HepG2 (cell line): Measurements from ENCODE around the gene ADAT3. TPM values are rescaled to one million over a fixed set of nuclear protein-coding genes. Genes with fewer than 3 reads are reported as not detected.

Experiments
- ATAC-seq: fragments of 200-7000 bp; cut with Tn5 transposase; 3 replicates; pipeline ENCODE4 v1.9.1; 2020; ENCODE audit warnings: mild to moderate bottlenecking, moderate library complexity
- BruUV-seq: library from RNA; stranded (reverse); fragments of 400-500 nt; replicated peaks from 2 replicates; lab custom pipeline; 2021; lab: Mats Ljungman, UMichigan
- CTCF ChIA-PET: fragments of 300-600 bp; formaldehyde crosslinking; extraction: SDS; loops from one replicate; lab custom pipeline; 2021; ENCODE audit warnings: low total read pairs, inconsistent platforms, low intra/inter-chr PET ratio; lab: Yijun Ruan, JAX
- POLR2A ChIA-PET: fragments of 350-600 bp; sonication (Branson Sonifier 250); formaldehyde crosslinking; loops from one replicate; lab custom pipeline; 2020; ENCODE audit warnings: antibody characterized with exemption, inconsistent platforms; lab: Yijun Ruan, JAX
- DNase-seq: peaks from one replicate; pipeline ENCODE4 v3.0.0-alpha.2; 2015; ENCODE audit warnings: low spot score
- FAIRE-seq: peaks from 3 replicates; lab custom pipeline; 2011; peaks lifted over from hg19 to GRCh38; lab: Jason Lieb, UNC
- H2AFZ ChIP-seq: one replicate; pipeline ENCODE4 v1.6.1; 2011; ENCODE audit warnings: low read length, inconsistent platforms
- H3K27ac ChIP-seq: fragments of 300-600 bp; 3 replicates; pipeline ENCODE4 v1.8.0; 2011; ENCODE audit warnings: mixed run types, mild to moderate bottlenecking, mixed read lengths, low read length, inconsistent platforms; ENCODE audit not compliant: insufficient read depth; ENCODE audit errors: extremely low read length
- H3K27me3 ChIP-seq, 2 experiments: fragments of 200-600 bp in 1 of 2; 2 replicates in 1 of 2; 3 replicates in 1 of 2; pipeline versions ENCODE4 v1.6.0 to v1.8.0; 2011; ENCODE audit warnings: low read length in 2 of 2, mild to moderate bottlenecking in 2 of 2, moderate library complexity in 2 of 2, inconsistent platforms in 1 of 2; ENCODE audit not compliant: insufficient read depth in 2 of 2, control insufficient read depth in 1 of 2
- H3K36me3 ChIP-seq, 2 experiments: fragments of 200-600 bp in 1 of 2; replicated peaks in 1 of 2; 2 replicates in 1 of 2; 3 replicates in 1 of 2; pipeline versions ENCODE4 v1.5.1 to v1.8.0; 2011; ENCODE audit warnings: low read length in 2 of 2, inconsistent platforms in 1 of 2; ENCODE audit not compliant: insufficient read depth in 2 of 2, control insufficient read depth in 1 of 2
- H3K4me1 ChIP-seq: 2 replicates; pipeline ENCODE4 v1.5.1; 2012; ENCODE audit warnings: low read length, inconsistent platforms; ENCODE audit not compliant: insufficient read depth
- H3K4me2 ChIP-seq: 2 replicates; pipeline ENCODE4 v1.6.0; 2011; ENCODE audit warnings: low read depth, low read length, inconsistent platforms
- H3K4me3 ChIP-seq, 3 experiments: fragments of 200-600 bp in 1 of 3; sonication (generic), shearing (Covaris generic) in 1 of 3; replicated peaks in 1 of 3; 2 replicates each; pipeline ENCODE4 v1.5.1; 2011 to 2016; ENCODE audit warnings: low read length in 3 of 3, inconsistent platforms in 2 of 3, low read depth in 2 of 3, mild to moderate bottlenecking in 2 of 3, control low read depth in 1 of 3, mixed read lengths in 1 of 3; ENCODE audit not compliant: insufficient read depth in 1 of 3
- H3K79me2 ChIP-seq: one replicate; pipeline ENCODE4 v1.6.1; 2011; ENCODE audit warnings: low read length, inconsistent platforms; ENCODE audit not compliant: insufficient read depth
- H3K9ac ChIP-seq: 2 replicates; pipeline ENCODE4 v1.6.0; 2011; ENCODE audit warnings: mild to moderate bottlenecking, low read depth, low read length, inconsistent platforms; ENCODE audit not compliant: insufficient read depth
- H3K9me3 ChIP-seq: 2 replicates; pipeline ENCODE4 v1.5.1; 2012; ENCODE audit warnings: mild to moderate bottlenecking, low read length
- H4K20me1 ChIP-seq: 2 replicates; pipeline ENCODE4 v1.6.0; 2011; ENCODE audit warnings: inconsistent platforms, mild to moderate bottlenecking, low read length, moderate library complexity; ENCODE audit not compliant: insufficient read depth
- AGO2 ChIP-seq: fragments of 200-400 bp; formaldehyde crosslinking; optimal IDR thresholded peaks from 2 replicates; pipeline ENCODE3; 2017; ENCODE audit warnings: mild to moderate bottlenecking, low read depth, low read length, moderate library complexity
- HDAC1 ChIP-seq: sonication (generic); formaldehyde crosslinking; IDR thresholded peaks from 2 replicates; pipeline ENCODE4 v1.5.1; 2020; ENCODE audit warnings: mild to moderate bottlenecking, missing genetic modification reagents
- MAX ChIP-seq: IDR thresholded peaks from 2 replicates; pipeline ENCODE4 v1.6.1; 2012; ENCODE audit warnings: inconsistent platforms
- MEIS2 ChIP-seq: sonication (generic); formaldehyde crosslinking; IDR thresholded peaks from 2 replicates; pipeline ENCODE4 v1.9.0; 2021; ENCODE audit warnings: mild to moderate bottlenecking, missing genetic modification reagents
- PBX2 ChIP-seq: IDR thresholded peaks from 2 replicates; pipeline ENCODE4 v1.6.1; 2016; ENCODE audit warnings: control low read depth
- POLR2A ChIP-seq, 2 experiments: IDR thresholded peaks; 2 replicates each; pipeline ENCODE4 v1.6.1; 2011; ENCODE audit warnings: low read depth in 2 of 2, low read length in 2 of 2, mild to moderate bottlenecking in 1 of 2, moderate library complexity in 1 of 2; ENCODE audit not compliant: insufficient read depth in 1 of 2
- RORA ChIP-seq: sonication (generic); formaldehyde crosslinking; IDR thresholded peaks from 2 replicates; pipeline ENCODE4 v1.5.0; 2020; ENCODE audit warnings: mild to moderate bottlenecking, missing genetic modification reagents, moderate library complexity
- SKI ChIP-seq: fragments of 450-650 bp; IDR thresholded peaks from one replicate; pipeline ENCODE4 v1.6.1; 2018; ENCODE audit warnings: mild to moderate bottlenecking; ENCODE audit not compliant: partially characterized antibody
- TRIM22 ChIP-seq: fragments of 450-650 bp; IDR thresholded peaks from 2 replicates; pipeline ENCODE4 v1.6.1; 2017
- WGBS: methylation state at CpG from one replicate; pipeline ENCODE4 v1.1.6; 2017; ENCODE audit warnings: low lambda C conversion rate; 5-methylcytosine and 5-hydroxymethylcytosine counted together
- in situ Hi-C: cut with HindIII; loops from 2 replicates; pipeline ENCODE4 v1.10.0; 2017; ENCODE audit warnings: low pct_unique_long_range_greater_than_20kb; ENCODE audit not compliant: extremely low pct_ligation_motif_present
- intact Hi-C: fragments of 100-400 bp; cut with micrococcal nuclease; formaldehyde crosslinking; loops from one replicate; pipeline ENCODE4 v1.10.0; 2022; ENCODE audit not compliant: unreplicated experiment
- polyA plus RNA-seq, 8 experiments: library from polyadenylated mRNA; depleted of rRNA in 3 of 8; stranded (reverse) in 7 of 8; unstranded in 1 of 8; fragments of >200 nt; fragmentation: Illumina TruSeq in 4 of 8; extraction: Trizol in 4 of 8; gene quantifications; 2 replicates each; pipeline versions ENCODE4 v1.2.1 to v1.2.3, GENCODE V29; 2011 to 2016; ENCODE audit warnings: low read depth in 4 of 8, missing spikeins in 1 of 8, mixed read lengths in 1 of 8; ENCODE audit not compliant: insufficient read depth in 1 of 8
- total RNA-seq, 5 experiments: library from RNA; depleted of rRNA; stranded (reverse); fragments of >200 nt; fragmentation: Illumina TruSeq; extraction: Trizol; gene quantifications; 2 replicates each; pipeline ENCODE4 v1.2.3, GENCODE V29; 2016; ENCODE audit warnings: low read depth in 1 of 5

ADAT3 gene
- total and polyA plus RNA-seq, 2 of the 13 experiments (the other 11 are each of a cell fraction or from before 2014, with no cell fraction given): 0.95 to 3.5 TPM

- no peak overlapping the region for H3K9ac ChIP-seq
- H3K79me2 ChIP-seq: peaks cover 51% of the 10 kb centered on the region
- peaks cover 6% of the 10 kb centered on the region; the same call in 1 of the 2 replicates for H4K20me1 ChIP-seq
- WGBS: 95% methylated on average over 13 of the region's 13 CpGs
- no peak overlapping the region for H2AFZ ChIP-seq
- H3K4me3 ChIP-seq: no peak overlapping the region
- H3K36me3 ChIP-seq: peaks cover 5 to 17% of the 10 kb centered on the region in 2 experiments; a peak in 3 of 5 replicates
- H3K27ac ChIP-seq: no peak overlapping the region
- H3K27me3 ChIP-seq: no peaks in the 10 kb centered on the region; a peak in 1 of 5 replicates
- H3K4me2 ChIP-seq: no peak overlapping the region
- in situ Hi-C loops: no loop called here
- ChIA-PET CTCF (no interaction called here), POLR2A (no interaction called here)
- intact Hi-C loops: no loop called here
- FAIRE-seq (no peak), ATAC-seq (no peak), DNase-seq (no peak)
- no peaks in the 10 kb centered on the region for H3K9me3 ChIP-seq
- BruUV-seq: no TSS peak
- TF ChIP-seq SKI (no peak), MAX (no peak), PBX2 (CRISPR knock-in tag) (no peak), POLR2A (IDR thresholded peaks at IDR 0.05; ENCODE audit: insufficient read depth in 1 of 2, low read depth in 2 of 2, low read length in 2 of 2) (no peak), RORA (no peak)
- H3K4me1 ChIP-seq: peaks cover 35% of the 10 kb centered on the region
Observed at GRCh38 chr19:1911098-1911497, 5.9 kb downstream of the ADAT3 start.

GRCh38 chr19:1911995-1912394 is 6.8 kb downstream of the ADAT3 start:
- ChIA-PET POLR2A (no interaction called here), CTCF (no interaction called here)
- Histone ChIP-seq H3K27ac (no peak overlapping the region), H2AFZ (no peak overlapping the region), H3K27me3 (no peaks in the 10 kb centered on the region; a peak in 1 of 5 replicates), H3K4me1 (peaks cover 26% of the 10 kb centered on the region), H3K4me3 (no peak overlapping the region), H3K4me2 (no peak overlapping the region), H3K9ac (no peak overlapping the region), H3K9me3 (no peaks in the 10 kb centered on the region), H3K36me3 (peaks cover 6 to 22% of the 10 kb centered on the region in 2 experiments; a peak in 4 of 5 replicates), H3K79me2 (peaks cover 48% of the 10 kb centered on the region), H4K20me1 (peaks cover 6% of the 10 kb centered on the region; the same call in 1 of the 2 replicates)
- TF ChIP-seq AGO2 (peak; percentile 29), HDAC1 (CRISPR knock-in tag) (no peak), TRIM22 (no peak), MEIS2 (CRISPR knock-in tag) (no peak)
- ATAC-seq (no peak), DNase-seq (no peak), FAIRE-seq (no peak)
- 97% methylated on average over 25 of the region's 37 CpGs for WGBS
- in situ Hi-C loops (no loop called here), intact Hi-C loops (no loop called here)
- BruUV-seq: no TSS peak
